ENCODE data around the gene SESN3. TPM values are rescaled to one million over a fixed set of nuclear protein-coding genes. Genes with fewer than 3 reads are reported as not detected.
"Not testable (repeated sequence)": the region's sequence is repeated elsewhere in the genome, so short reads cannot be mapped to it uniquely, and the experiment has no call there.

The SESN3 gene
- total RNA-seq, 1 experiment from 2014 or later = 28.2 TPM

DNA sequence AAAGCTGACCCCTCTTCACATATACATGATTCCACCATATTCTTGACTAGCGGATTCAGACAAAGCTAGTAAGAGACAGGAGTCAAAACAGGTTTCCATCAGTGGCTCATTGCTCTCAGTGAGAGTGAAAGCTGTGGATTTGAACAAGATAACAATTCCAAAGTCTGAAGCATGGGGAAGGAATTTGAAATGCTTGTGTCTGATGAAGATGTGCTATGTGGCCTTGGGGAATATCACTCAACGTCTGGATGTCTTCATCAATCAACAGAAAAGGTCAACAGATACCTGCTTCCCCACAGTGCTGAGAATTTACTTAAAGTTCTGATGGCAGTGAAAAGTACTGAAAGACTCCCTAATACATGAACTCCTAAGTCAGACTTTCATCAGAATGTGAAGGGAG, 46.9 kb upstream of the SESN3 start:
- Mint-ChIP-seq H3K27ac (ENCODE audit: unreplicated experiment) (peak overlapping the region; percentile 6), H3K27me3 (ENCODE audit: insufficient read depth, unreplicated experiment) (no peaks in the 10 kb centered on the region), H3K9me3 (ENCODE audit: unreplicated experiment) (no peaks in the 10 kb centered on the region), H3K4me1 (ENCODE audit: low read depth, unreplicated experiment) (peaks cover 35% of the 10 kb centered on the region), H3K4me3 (ENCODE audit: unreplicated experiment) (no peak overlapping the region), H3K36me3 (ENCODE audit: insufficient read depth, unreplicated experiment) (no peaks in the 10 kb centered on the region)
- CTCF ChIA-PET = interaction anchor here (0.7 to 1.0 kb wide), 2 partner anchors 46 to 60 kb away, joined by 3 to 4 read pairs; no protein-coding TSS in a partner anchor
- no peak overlapping the region for H3K4me3 ChIP-seq (ENCODE audit: low read depth, low read length)
- POLR2A ChIA-PET = no interaction called here
- peak in 1 of 2 experiments; percentile 34 for DNase-seq
- TF ChIP-seq, protein P1, sequence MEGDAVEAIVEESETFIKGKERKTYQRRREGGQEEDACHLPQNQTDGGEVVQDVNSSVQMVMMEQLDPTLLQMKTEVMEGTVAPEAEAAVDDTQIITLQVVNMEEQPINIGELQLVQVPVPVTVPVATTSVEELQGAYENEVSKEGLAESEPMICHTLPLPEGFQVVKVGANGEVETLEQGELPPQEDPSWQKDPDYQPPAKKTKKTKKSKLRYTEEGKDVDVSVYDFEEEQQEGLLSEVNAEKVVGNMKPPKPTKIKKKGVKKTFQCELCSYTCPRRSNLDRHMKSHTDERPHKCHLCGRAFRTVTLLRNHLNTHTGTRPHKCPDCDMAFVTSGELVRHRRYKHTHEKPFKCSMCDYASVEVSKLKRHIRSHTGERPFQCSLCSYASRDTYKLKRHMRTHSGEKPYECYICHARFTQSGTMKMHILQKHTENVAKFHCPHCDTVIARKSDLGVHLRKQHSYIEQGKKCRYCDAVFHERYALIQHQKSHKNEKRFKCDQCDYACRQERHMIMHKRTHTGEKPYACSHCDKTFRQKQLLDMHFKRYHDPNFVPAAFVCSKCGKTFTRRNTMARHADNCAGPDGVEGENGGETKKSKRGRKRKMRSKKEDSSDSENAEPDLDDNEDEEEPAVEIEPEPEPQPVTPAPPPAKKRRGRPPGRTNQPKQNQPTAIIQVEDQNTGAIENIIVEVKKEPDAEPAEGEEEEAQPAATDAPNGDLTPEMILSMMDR (IDR thresholded peaks at IDR 0.05; ENCODE audit: insufficient read depth in 1 of 2, low read depth in 1 of 2, low read length in 1 of 2, severe bottlenecking in 1 of 2, unreplicated experiment in 1 of 2) = no peak
- H3K4me1 ChIP-seq = peaks cover 52% of the 10 kb centered on the region
- no peaks in the 10 kb centered on the region for H3K27me3 ChIP-seq (replicated peaks; ENCODE audit: control insufficient read depth, insufficient read depth, low read length)
- H3K9me3 ChIP-seq = no peaks in the 10 kb centered on the region
- no peaks in the 10 kb centered on the region for H3K36me3 ChIP-seq (ENCODE audit: control insufficient read depth, insufficient read depth, low read length)
- no TSS peak for BruUV-seq (replicated peaks)
- intact Hi-C loops (cut with micrococcal nuclease; ENCODE audit: unreplicated experiment) = no loop called here

DNA sequence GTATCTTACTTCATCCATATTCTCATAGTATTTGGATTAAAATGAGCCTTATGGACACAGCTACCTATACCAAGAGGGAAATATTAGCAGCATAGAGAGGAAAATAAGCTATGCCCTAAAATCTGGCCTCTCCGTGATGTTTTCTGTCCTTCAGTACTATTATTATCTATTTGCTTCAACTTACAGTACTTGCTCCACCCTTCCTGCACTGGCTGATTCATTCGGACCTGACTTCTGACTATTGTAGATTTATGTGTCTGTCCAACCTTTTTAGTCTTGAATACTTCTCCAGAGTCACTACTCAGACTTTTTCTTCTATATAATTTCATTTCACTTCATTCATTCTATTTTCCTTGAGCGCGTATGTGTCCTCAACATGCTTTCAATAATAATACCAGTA, 45.1 kb upstream of the SESN3 start:
- Mint-ChIP-seq H3K9me3 (ENCODE audit: unreplicated experiment) (no peaks in the 10 kb centered on the region), H3K27ac (ENCODE audit: unreplicated experiment) (no peak overlapping the region), H3K27me3 (ENCODE audit: insufficient read depth, unreplicated experiment) (no peaks in the 10 kb centered on the region), H3K4me3 (ENCODE audit: unreplicated experiment) (no peak overlapping the region), H3K36me3 (ENCODE audit: insufficient read depth, unreplicated experiment) (no peaks in the 10 kb centered on the region), H3K4me1 (ENCODE audit: low read depth, unreplicated experiment) (peaks cover 24% of the 10 kb centered on the region)
- no peaks in the 10 kb centered on the region for H3K36me3 ChIP-seq (ENCODE audit: control insufficient read depth, insufficient read depth, low read length)
- no peaks in the 10 kb centered on the region for H3K27me3 ChIP-seq (replicated peaks; ENCODE audit: control insufficient read depth, insufficient read depth, low read length)
- BruUV-seq (replicated peaks) = no TSS peak
- no peaks in the 10 kb centered on the region for H3K9me3 ChIP-seq
- POLR2A ChIA-PET = no interaction called here
- TF ChIP-seq, protein P1 (IDR thresholded peaks at IDR 0.05; ENCODE audit: insufficient read depth in 1 of 2, low read depth in 1 of 2, low read length in 1 of 2, severe bottlenecking in 1 of 2, unreplicated experiment in 1 of 2) = no peak
- CTCF ChIA-PET = no interaction called here
- no peak for DNase-seq
- H3K4me3 ChIP-seq (ENCODE audit: low read depth, low read length) = no peak overlapping the region
- intact Hi-C loops (cut with micrococcal nuclease; ENCODE audit: unreplicated experiment) = no loop called here
- peaks cover 35% of the 10 kb centered on the region for H3K4me1 ChIP-seq

DNA sequence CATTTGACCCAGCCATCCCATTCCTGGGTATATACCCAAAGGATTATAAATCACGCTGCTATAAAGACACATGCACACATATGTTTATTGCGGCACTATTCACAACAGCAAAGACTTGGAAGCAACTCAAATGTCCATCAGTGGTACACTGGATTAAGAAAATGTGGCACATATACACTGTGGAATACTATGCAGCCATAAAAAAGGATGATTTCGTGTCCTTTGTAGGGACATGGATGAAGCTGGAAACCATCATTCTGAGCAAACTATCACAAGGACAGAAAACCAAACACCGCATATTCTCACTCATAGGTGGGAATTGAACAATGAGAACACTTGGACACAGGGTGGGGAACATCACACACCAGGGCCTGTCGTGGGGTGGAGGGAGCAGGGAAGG, 42.6 kb upstream of the SESN3 start:
- H3K9me3 Mint-ChIP-seq (ENCODE audit: unreplicated experiment); H3K9me3 ChIP-seq; H3K36me3 ChIP-seq (ENCODE audit: control insufficient read depth, insufficient read depth, low read length); BruUV-seq (replicated peaks); H3K27me3 ChIP-seq (replicated peaks; ENCODE audit: control insufficient read depth, insufficient read depth, low read length); H3K4me1 Mint-ChIP-seq (ENCODE audit: low read depth, unreplicated experiment); H3K4me3 Mint-ChIP-seq (ENCODE audit: unreplicated experiment); H3K27ac Mint-ChIP-seq (ENCODE audit: unreplicated experiment); H3K27me3 Mint-ChIP-seq (ENCODE audit: insufficient read depth, unreplicated experiment); H3K36me3 Mint-ChIP-seq (ENCODE audit: insufficient read depth, unreplicated experiment); intact Hi-C loops (cut with micrococcal nuclease; ENCODE audit: unreplicated experiment); H3K4me3 ChIP-seq (ENCODE audit: low read depth, low read length); DNase-seq; CTCF ChIA-PET; POLR2A ChIA-PET: not testable (repeated sequence)
- H3K4me1 ChIP-seq = peaks cover 15% of the 10 kb centered on the region
